ENCODE data around the gene FIBCD1. TPM values are rescaled to one million over a fixed set of nuclear protein-coding genes. Genes with fewer than 3 reads are reported as not detected.

FIBCD1 gene
- polyA plus RNA-seq, 1 of the 3 experiments (the other 2 are of a cell fraction), result 1.3 TPM

- no peaks in the 10 kb centered on the region for H3K9me2 ChIP-seq
- H3K27me3 ChIP-seq (ENCODE audit: insufficient read depth), result no peaks in the 10 kb centered on the region
- DNase-seq, result no peak
- H2AFZ ChIP-seq (ENCODE audit: low read depth), result no peak overlapping the region
- H3K4me2 ChIP-seq, result no peak overlapping the region
- no peak overlapping the region for H3K4me3 ChIP-seq (ENCODE audit: low read depth in 2 of 2, low read length in 1 of 2)
- no peaks in the 10 kb centered on the region for H4K20me1 ChIP-seq (ENCODE audit: insufficient read depth)
- no peaks in the 10 kb centered on the region for H3K36me3 ChIP-seq (replicated peaks in 1 of 2; ENCODE audit: control insufficient read depth in 1 of 2, insufficient read depth in 2 of 2, low read length in 1 of 2)
- no peak for TF ChIP-seq RCOR1 (IDR thresholded peaks at IDR 0.05; ENCODE audit: low read length)
- TF ChIP-seq TCF12 (IDR thresholded peaks at IDR 0.05), result no peak
- no peak for TF ChIP-seq CTCF (IDR thresholded peaks at IDR 0.05)
- no peak for TF ChIP-seq FOXM1 (IDR thresholded peaks at IDR 0.05; ENCODE audit: low read depth)
- no peak for TF ChIP-seq USF2 (IDR thresholded peaks at IDR 0.05; ENCODE audit: borderline replicate concordance, low read depth, low read length)
- TF ChIP-seq USF1 (IDR thresholded peaks at IDR 0.05; ENCODE audit: borderline replicate concordance, low read depth), result no peak
- no peak for TF ChIP-seq NRF1 (IDR thresholded peaks at IDR 0.05; ENCODE audit: low read depth, low read length)
- no peak for TF ChIP-seq POLR2AphosphoS5 (IDR thresholded peaks at IDR 0.05; ENCODE audit: low read depth, low read length)
- no peak for TF ChIP-seq RXRA (IDR thresholded peaks at IDR 0.05; ENCODE audit: borderline replicate concordance, low read depth)
- TF ChIP-seq RFX5 (IDR thresholded peaks at IDR 0.05; ENCODE audit: low read length), result no peak
- no peak for TF ChIP-seq GABPA (IDR thresholded peaks at IDR 0.05; ENCODE audit: low read depth)
- TF ChIP-seq YY1 (IDR thresholded peaks at IDR 0.05; ENCODE audit: low read depth), result no peak
- TF ChIP-seq MXI1 (IDR thresholded peaks at IDR 0.05; ENCODE audit: low read depth, low read length), result no peak
- no peak for TF ChIP-seq JUND (IDR thresholded peaks at IDR 0.05)
- no peak for TF ChIP-seq EP300 (IDR thresholded peaks at IDR 0.05; ENCODE audit: borderline replicate concordance in 1 of 2, low read depth in 1 of 2, low read length in 1 of 2)
- no peak for TF ChIP-seq NFIC (IDR thresholded peaks at IDR 0.05; ENCODE audit: borderline replicate concordance)
- TF ChIP-seq SIN3A (IDR thresholded peaks at IDR 0.05; ENCODE audit: borderline replicate concordance, low read depth, low read length), result no peak
- no peak for TF ChIP-seq REST (IDR thresholded peaks at IDR 0.05; ENCODE audit: low read depth, low read length)
- TF ChIP-seq PBX3 (IDR thresholded peaks at IDR 0.05), result no peak
- 84% methylated on average over 36 of the region's 48 CpGs for WGBS (ENCODE audit: low lambda C conversion rate)
- H3K9ac ChIP-seq, result no peak overlapping the region
- no peaks in the 10 kb centered on the region for H3F3A ChIP-seq (replicated peaks; ENCODE audit: insufficient read depth)
- no peaks in the 10 kb centered on the region for H3K79me2 ChIP-seq (ENCODE audit: insufficient read depth)
- no peaks in the 10 kb centered on the region for H3K9me3 ChIP-seq
- H3K4me1 ChIP-seq (ENCODE audit: control insufficient read depth in 1 of 2, insufficient read depth in 2 of 2, low read depth in 1 of 2, low read length in 1 of 2), result peaks cover 0 to 3% of the 10 kb centered on the region in 2 experiments; a peak in 1 of 4 replicates
- ChIA-PET POLR2A (no interaction called here), CTCF (interaction anchor here (0.9 to 1.4 kb wide), 2 partner anchors 35 to 142 kb away, joined by 4 read pairs; no protein-coding TSS in a partner anchor)
- H3K27ac ChIP-seq (ENCODE audit: low read depth in 2 of 2, low read length in 1 of 2), result no peak overlapping the region
These were observed 34.7 kb downstream of the FIBCD1 start for GRCh38 chr9:130904070-130905044.
